Panc1 (cell line): ENCODE data around the gene NFAT5. TPM values are rescaled to one million over a fixed set of nuclear protein-coding genes. Genes with fewer than 3 reads are reported as not detected.
A peak's percentile ranks its signal among the peaks of the same experiment; 100 is the strongest.
"Not testable (repeated sequence)": the region's sequence is repeated elsewhere in the genome, so short reads cannot be mapped to it uniquely, and the experiment has no call there.

Experiments
- ATAC-seq: fragments of 200-7000 bp; cut with Tn5 transposase; 2 replicates; pipeline ENCODE4 v1.9.1; 2020; ENCODE audit warnings: mild to moderate bottlenecking, moderate library complexity
- Bru-seq: library from RNA; stranded (reverse); fragments of 400-500 nt; gene quantifications from one replicate; lab custom pipeline; 2021; lab: Mats Ljungman, UMichigan
- BruChase-seq, 2 experiments: library from RNA; stranded (reverse); fragments of 400-500 nt; gene quantifications; one replicate each; lab custom pipeline; 2021; lab: Mats Ljungman, UMichigan
- BruUV-seq: library from RNA; stranded (reverse); fragments of 400-500 nt; replicated peaks from 2 replicates; lab custom pipeline; 2021; lab: Mats Ljungman, UMichigan
- CTCF ChIA-PET: fragments of 300-600 bp; sonication (Branson Sonifier 250); formaldehyde crosslinking; loops from one replicate; lab custom pipeline; 2022; ENCODE audit warnings: antibody characterized with exemption; lab: Charles Lee
- POLR2A ChIA-PET: fragments of 300-600 bp; sonication (Branson Sonifier 250); formaldehyde crosslinking; loops from one replicate; lab custom pipeline; 2022; ENCODE audit warnings: antibody characterized with exemption; lab: Charles Lee
- DNase-seq: peaks from one replicate; pipeline ENCODE4 v3.0.0-alpha.2; 2010; ENCODE audit warnings: low read depth, low spot score
- H3K27ac ChIP-seq: 2 replicates; pipeline ENCODE4 v1.5.1; 2011; ENCODE audit warnings: mild to moderate bottlenecking, low read length, inconsistent platforms
- H3K27me3 ChIP-seq: fragments of 200-500 bp; sonication (Bioruptor generic); 2 replicates; pipeline ENCODE4 v1.6.0; 2014; ENCODE audit warnings: low read length, inconsistent platforms; ENCODE audit not compliant: control insufficient read depth, insufficient read depth
- H3K36me3 ChIP-seq: fragments of 200-500 bp; sonication (Bioruptor generic); 2 replicates; pipeline ENCODE4 v1.5.1; 2014; ENCODE audit warnings: inconsistent platforms, mild to moderate bottlenecking, low read length, moderate library complexity; ENCODE audit not compliant: control insufficient read depth, insufficient read depth
- H3K4me1 ChIP-seq: 2 replicates; pipeline ENCODE4 v1.5.1; 2011; ENCODE audit warnings: inconsistent platforms, mild to moderate bottlenecking, low read length, moderate library complexity; ENCODE audit not compliant: control insufficient read depth, insufficient read depth
- H3K4me3 ChIP-seq, 2 experiments: 2 replicates each; pipeline ENCODE4 v1.5.1; 2011 to 2012; ENCODE audit warnings: low read depth in 2 of 2, low read length in 2 of 2, mild to moderate bottlenecking in 2 of 2, inconsistent platforms in 1 of 2, moderate library complexity in 1 of 2
- H3K9me3 ChIP-seq: fragments of 200-500 bp; sonication (Bioruptor generic); 2 replicates; pipeline ENCODE4 v1.5.1; 2014; ENCODE audit warnings: low read depth, mild to moderate bottlenecking, inconsistent platforms, low read length, moderate library complexity; ENCODE audit not compliant: control insufficient read depth, insufficient read depth
- POLR2AphosphoS5 ChIP-seq: IDR thresholded peaks from 2 replicates; pipeline ENCODE4 v1.6.1; 2012; ENCODE audit warnings: mild to moderate bottlenecking, low read depth, low read length, moderate library complexity
- SIN3A ChIP-seq: IDR thresholded peaks from 2 replicates; pipeline ENCODE4 v1.6.1; 2012; ENCODE audit warnings: low read depth, mild to moderate bottlenecking, low read length, moderate library complexity, borderline replicate concordance; ENCODE audit not compliant: insufficient read depth
- TCF7L2 ChIP-seq: IDR thresholded peaks from 2 replicates; pipeline ENCODE4 v1.6.1; 2011; ENCODE audit warnings: mild to moderate bottlenecking, low read depth, low read length, inconsistent platforms
- in situ Hi-C: cut with HindIII; loops from 2 replicates; pipeline ENCODE4 v1.10.0; 2016; ENCODE audit warnings: low sequenced_read_pairs, low pct_unique_long_range_greater_than_20kb
- intact Hi-C: fragments of 100-400 bp; cut with micrococcal nuclease; formaldehyde crosslinking; loops from one replicate; pipeline ENCODE4 v1.10.0; 2022; ENCODE audit not compliant: unreplicated experiment
- long read RNA-seq: library from polyadenylated mRNA; unstranded; transcript quantifications from one replicate; pipeline ENCODE4 v2.0.0, GENCODE V29; 2021; ENCODE audit not compliant: unreplicated experiment
- polyA plus RNA-seq: library from polyadenylated mRNA; unstranded; fragments of >200 nt; gene quantifications from one replicate; pipeline ENCODE4 v1.2.1, GENCODE V29; 2012; ENCODE audit warnings: missing spikeins; ENCODE audit not compliant: insufficient read length
- total RNA-seq: library from RNA; stranded (reverse); gene quantifications from one replicate; pipeline ENCODE4 v1.2.1, GENCODE V29; 2021; ENCODE audit not compliant: unreplicated experiment
- TF ChIP-seq, protein P1 (sequence below), 2 experiments: IDR thresholded peaks; 2 replicates each; pipeline ENCODE4 v1.6.1; 2011 to 2012; ENCODE audit warnings: low read depth in 2 of 2, control low read depth in 1 of 2, low read length in 1 of 2, mild to moderate bottlenecking in 1 of 2, moderate library complexity in 1 of 2; ENCODE audit not compliant: insufficient read depth in 1 of 2
- TF ChIP-seq, protein P2 (sequence below): fragments of 450-650 bp; IDR thresholded peaks from 2 replicates; pipeline ENCODE4 v1.5.1; 2017; ENCODE audit warnings: mild to moderate bottlenecking

Gene NFAT5
- 57.0 TPM for total RNA-seq
- polyA plus RNA-seq = 6.0 TPM
- percentile 97 among the genes with signal in this experiment for Bru-seq, nascent RNA
- BruChase-seq, experiment 1, labeled RNA remaining after a 2-hour chase = percentile 96 among the genes with signal in this experiment
- percentile 97 among the genes with signal in this experiment for BruChase-seq, experiment 2, labeled RNA remaining after a 6-hour chase
- long read RNA-seq, full-length matches to known transcripts = 3 of 28 reads
- long read RNA-seq, partial matches to known transcripts = 12 of 28 reads
- long read RNA-seq, other reads (novel, unspliced or antisense) = 13 of 28 reads

DNA sequence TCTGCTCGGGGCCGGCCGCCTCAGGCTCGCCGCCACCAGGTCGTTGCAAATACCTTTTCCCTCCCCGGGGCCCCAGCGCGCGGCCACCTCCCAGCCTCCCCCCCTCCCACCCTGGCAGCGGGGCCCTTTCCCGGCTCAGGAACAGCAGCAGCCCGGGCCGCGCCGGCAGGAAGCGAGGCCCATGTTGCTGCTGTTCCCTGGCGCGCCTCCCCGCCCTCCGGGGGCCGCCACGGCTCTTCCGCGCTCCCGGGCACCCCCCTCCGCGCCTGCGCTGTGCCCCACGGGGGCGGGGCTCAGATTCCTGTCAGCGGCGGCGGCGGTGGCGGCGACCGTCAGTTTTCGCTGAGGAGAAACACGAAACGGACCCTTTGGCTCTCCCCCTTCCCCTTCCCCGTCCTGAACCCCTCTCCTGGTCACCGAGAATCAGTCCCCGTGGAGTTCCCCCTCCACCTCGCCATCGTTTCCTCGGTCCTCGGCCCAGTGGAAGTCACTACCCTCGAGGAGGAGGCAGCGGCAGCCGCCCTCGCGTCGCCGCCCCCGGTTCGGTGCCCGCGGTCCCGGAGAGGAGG is at the start of gene NFAT5:
NFAT5 (plus strand) TSS at position 296 of the 569 bp plus-strand sequence. CDS start 336 bp downstream, outside the sequence.
- no peak for DNase-seq
- peak within 1 kb of the TSS; percentile 75 to 92 for H3K4me3 ChIP-seq
- no peaks in the 10 kb centered on the region for H3K27me3 ChIP-seq
- ATAC-seq = peak; percentile 84
- H3K9me3 ChIP-seq = no peaks in the 10 kb centered on the region
- no TSS peak for BruUV-seq
- H3K4me1 ChIP-seq = peaks cover 14% of the 10 kb centered on the region
- H3K27ac ChIP-seq = peak within 1 kb of the TSS; percentile 99
- TF ChIP-seq, protein P1, sequence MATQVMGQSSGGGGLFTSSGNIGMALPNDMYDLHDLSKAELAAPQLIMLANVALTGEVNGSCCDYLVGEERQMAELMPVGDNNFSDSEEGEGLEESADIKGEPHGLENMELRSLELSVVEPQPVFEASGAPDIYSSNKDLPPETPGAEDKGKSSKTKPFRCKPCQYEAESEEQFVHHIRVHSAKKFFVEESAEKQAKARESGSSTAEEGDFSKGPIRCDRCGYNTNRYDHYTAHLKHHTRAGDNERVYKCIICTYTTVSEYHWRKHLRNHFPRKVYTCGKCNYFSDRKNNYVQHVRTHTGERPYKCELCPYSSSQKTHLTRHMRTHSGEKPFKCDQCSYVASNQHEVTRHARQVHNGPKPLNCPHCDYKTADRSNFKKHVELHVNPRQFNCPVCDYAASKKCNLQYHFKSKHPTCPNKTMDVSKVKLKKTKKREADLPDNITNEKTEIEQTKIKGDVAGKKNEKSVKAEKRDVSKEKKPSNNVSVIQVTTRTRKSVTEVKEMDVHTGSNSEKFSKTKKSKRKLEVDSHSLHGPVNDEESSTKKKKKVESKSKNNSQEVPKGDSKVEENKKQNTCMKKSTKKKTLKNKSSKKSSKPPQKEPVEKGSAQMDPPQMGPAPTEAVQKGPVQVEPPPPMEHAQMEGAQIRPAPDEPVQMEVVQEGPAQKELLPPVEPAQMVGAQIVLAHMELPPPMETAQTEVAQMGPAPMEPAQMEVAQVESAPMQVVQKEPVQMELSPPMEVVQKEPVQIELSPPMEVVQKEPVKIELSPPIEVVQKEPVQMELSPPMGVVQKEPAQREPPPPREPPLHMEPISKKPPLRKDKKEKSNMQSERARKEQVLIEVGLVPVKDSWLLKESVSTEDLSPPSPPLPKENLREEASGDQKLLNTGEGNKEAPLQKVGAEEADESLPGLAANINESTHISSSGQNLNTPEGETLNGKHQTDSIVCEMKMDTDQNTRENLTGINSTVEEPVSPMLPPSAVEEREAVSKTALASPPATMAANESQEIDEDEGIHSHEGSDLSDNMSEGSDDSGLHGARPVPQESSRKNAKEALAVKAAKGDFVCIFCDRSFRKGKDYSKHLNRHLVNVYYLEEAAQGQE (IDR thresholded peaks at IDR 0.05; ENCODE audit: insufficient read depth in 1 of 2, low read depth in 2 of 2, low read length in 1 of 2) = no peak
- peak; percentile 63; the same call in 1 of the 2 replicates for TF ChIP-seq POLR2AphosphoS5
- peak; percentile 82; the same call in 1 of the 2 replicates for TF ChIP-seq SIN3A
- in situ Hi-C loops (no loop called here), intact Hi-C loops (loop anchor here (10.0 kb wide), 1 partner anchor 91 kb away; no protein-coding TSS in a partner anchor)
- peaks cover 18% of the 10 kb centered on the region for H3K36me3 ChIP-seq
- CTCF ChIA-PET = no interaction called here
- POLR2A ChIA-PET = interaction anchor here (0.7 kb wide), 1 partner anchor 45 kb away, joined by 4 read pairs; no protein-coding TSS in a partner anchor

DNA sequence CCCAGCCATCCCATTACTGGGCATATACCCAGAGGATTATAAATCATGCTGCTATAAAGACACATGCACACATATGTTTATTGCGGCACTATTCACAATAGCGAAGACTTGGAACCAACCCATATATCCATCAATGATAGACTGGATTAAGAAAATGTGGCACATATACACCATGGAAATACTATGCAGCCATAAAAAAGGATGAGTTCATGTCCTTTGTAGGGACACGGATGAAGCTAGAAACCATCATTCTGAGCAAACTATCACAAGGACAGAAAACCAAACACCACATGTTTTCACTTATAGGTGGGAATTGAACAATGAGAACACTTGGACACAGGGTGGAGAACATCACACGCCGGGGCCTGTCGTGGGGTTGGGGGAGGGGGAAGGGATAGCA is 47.9 kb upstream of the NFAT5 start:
- H3K4me1 ChIP-seq = peaks cover 13% of the 10 kb centered on the region
- ATAC-seq, H3K4me3 ChIP-seq, BruUV-seq, CTCF ChIA-PET, H3K9me3 ChIP-seq, H3K36me3 ChIP-seq, in situ Hi-C loops, intact Hi-C loops, H3K27ac ChIP-seq, DNase-seq, H3K27me3 ChIP-seq: not testable (repeated sequence)
- POLR2A ChIA-PET = interaction anchor here (0.7 kb wide), 1 partner anchor 60 kb away, joined by 3 read pairs; no protein-coding TSS in a partner anchor

DNA sequence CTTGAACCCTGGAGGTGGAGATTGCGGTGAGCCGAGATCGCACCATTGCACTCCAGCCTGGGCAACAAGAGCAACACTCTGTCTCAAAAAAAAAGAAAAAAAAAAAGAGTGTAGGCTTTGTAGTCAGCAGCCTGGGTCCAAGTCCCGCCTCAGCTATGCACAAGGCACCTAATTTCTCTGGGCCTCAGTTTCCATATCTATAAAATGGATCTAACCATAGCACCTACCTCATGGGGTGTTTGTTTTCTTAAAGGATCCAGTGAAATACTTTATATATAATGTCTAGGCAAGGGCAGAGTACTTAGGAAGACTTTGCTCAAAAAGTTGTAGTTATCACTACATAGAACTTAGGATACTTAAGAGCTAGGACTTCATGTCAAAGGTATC is 45.4 kb upstream of the NFAT5 start:
- intact Hi-C loops (no loop called here), in situ Hi-C loops (no loop called here)
- BruUV-seq = no TSS peak
- DNase-seq (no peak), ATAC-seq (no peak)
- H3K4me3 ChIP-seq = no peak overlapping the region
- H3K36me3 ChIP-seq = peaks cover 2% of the 10 kb centered on the region; the same call in 1 of the 2 replicates
- no peaks in the 10 kb centered on the region for H3K9me3 ChIP-seq
- peaks cover 22% of the 10 kb centered on the region for H3K4me1 ChIP-seq
- H3K27ac ChIP-seq = peak overlapping the region; percentile 81
- H3K27me3 ChIP-seq = no peaks in the 10 kb centered on the region
- ChIA-PET POLR2A (no interaction called here), CTCF (interaction anchor here (0.5 kb wide), 1 partner anchor 508 kb away, joined by 9 read pairs; no protein-coding TSS in a partner anchor)
- TF ChIP-seq SIN3A (no peak), TCF7L2 (no peak), POLR2AphosphoS5 (no peak)
- TF ChIP-seq, protein P1 (IDR thresholded peaks at IDR 0.05; ENCODE audit: insufficient read depth in 1 of 2, low read depth in 2 of 2, low read length in 1 of 2) = no peak
- TF ChIP-seq, protein P2, sequence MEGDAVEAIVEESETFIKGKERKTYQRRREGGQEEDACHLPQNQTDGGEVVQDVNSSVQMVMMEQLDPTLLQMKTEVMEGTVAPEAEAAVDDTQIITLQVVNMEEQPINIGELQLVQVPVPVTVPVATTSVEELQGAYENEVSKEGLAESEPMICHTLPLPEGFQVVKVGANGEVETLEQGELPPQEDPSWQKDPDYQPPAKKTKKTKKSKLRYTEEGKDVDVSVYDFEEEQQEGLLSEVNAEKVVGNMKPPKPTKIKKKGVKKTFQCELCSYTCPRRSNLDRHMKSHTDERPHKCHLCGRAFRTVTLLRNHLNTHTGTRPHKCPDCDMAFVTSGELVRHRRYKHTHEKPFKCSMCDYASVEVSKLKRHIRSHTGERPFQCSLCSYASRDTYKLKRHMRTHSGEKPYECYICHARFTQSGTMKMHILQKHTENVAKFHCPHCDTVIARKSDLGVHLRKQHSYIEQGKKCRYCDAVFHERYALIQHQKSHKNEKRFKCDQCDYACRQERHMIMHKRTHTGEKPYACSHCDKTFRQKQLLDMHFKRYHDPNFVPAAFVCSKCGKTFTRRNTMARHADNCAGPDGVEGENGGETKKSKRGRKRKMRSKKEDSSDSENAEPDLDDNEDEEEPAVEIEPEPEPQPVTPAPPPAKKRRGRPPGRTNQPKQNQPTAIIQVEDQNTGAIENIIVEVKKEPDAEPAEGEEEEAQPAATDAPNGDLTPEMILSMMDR = no peak
